CD4-positive, alpha-beta T cell (primary cell): ENCODE measurements around the gene C20orf144. TPM values are rescaled to one million over a fixed set of nuclear protein-coding genes. Genes with fewer than 3 reads are reported as not detected.

Source experiments
- ATAC-seq: fragments of 200-7000 bp; cut with Tn5 transposase; one replicate; pipeline ENCODE4 v1.10.0; 2022; ENCODE audit warnings: mild to moderate bottlenecking; ENCODE audit not compliant: poor library complexity
- CTCF ChIA-PET: fragments of 350-600 bp; sonication (Branson Sonifier 250); formaldehyde crosslinking; loops from one replicate; lab custom pipeline; 2021; ENCODE audit warnings: antibody characterized with exemption, inconsistent platforms; lab: Charles Lee
- POLR2A ChIA-PET: fragments of 350-600 bp; sonication (Branson Sonifier 250); formaldehyde crosslinking; loops from one replicate; lab custom pipeline; 2021; ENCODE audit warnings: antibody characterized with exemption, inconsistent platforms; lab: Charles Lee
- DNase-seq, 14 experiments: peaks; one replicate each; pipeline ENCODE4 v3.0.0-alpha.2; 2013 to 2020; ENCODE audit warnings: mixed read lengths in 2 of 14
- H3K27ac ChIP-seq, 2 donors: one replicate each; pipeline versions ENCODE4 v1.5.1 to v1.7.0; 2013; ENCODE audit warnings: low read length in 2 of 2, low read depth in 1 of 2, mild to moderate bottlenecking in 1 of 2
- H3K27me3 ChIP-seq, 2 experiments: 1 replicate in 1 of 2; 2 replicates in 1 of 2; pipeline versions ENCODE4 v1.6.1 to v1.7.0; 2013; ENCODE audit warnings: low read length in 2 of 2, control low read depth in 1 of 2, mild to moderate bottlenecking in 1 of 2, moderate library complexity in 1 of 2; ENCODE audit not compliant: insufficient read depth in 2 of 2, control insufficient read depth in 1 of 2
- H3K36me3 ChIP-seq: one replicate; pipeline ENCODE4 v1.6.1; 2013; ENCODE audit warnings: low read length, control low read depth; ENCODE audit not compliant: insufficient read depth
- H3K4me1 ChIP-seq: one replicate; pipeline ENCODE4 v1.6.1; 2013; ENCODE audit warnings: low read length, control low read depth; ENCODE audit not compliant: insufficient read depth
- H3K4me3 ChIP-seq: one replicate; pipeline ENCODE4 v1.5.1; 2013; ENCODE audit warnings: mild to moderate bottlenecking, low read length, moderate library complexity
- H3K9me3 ChIP-seq, 2 experiments: 1 replicate in 1 of 2; 2 replicates in 1 of 2; pipeline versions ENCODE4 v1.6.1 to v1.7.0; 2013; ENCODE audit warnings: low read length in 2 of 2, mild to moderate bottlenecking in 2 of 2, control low read depth in 1 of 2, moderate library complexity in 1 of 2; ENCODE audit not compliant: control insufficient read depth in 1 of 2, insufficient read depth in 1 of 2
- H3K27ac Mint-ChIP-seq: one replicate; pipeline ENCODE4 v1.8.0; 2020; ENCODE audit warnings: mixed read lengths
- H3K27me3 Mint-ChIP-seq: one replicate; pipeline ENCODE4 v1.8.0; 2021; ENCODE audit warnings: mixed read lengths
- H3K36me3 Mint-ChIP-seq: one replicate; pipeline ENCODE4 v1.8.0; 2021; ENCODE audit warnings: low read depth, mixed read lengths
- H3K4me1 Mint-ChIP-seq: one replicate; pipeline ENCODE4 v1.8.0; 2021; ENCODE audit warnings: low read depth, mixed read lengths
- H3K4me3 Mint-ChIP-seq: one replicate; pipeline ENCODE4 v1.8.0; 2020; ENCODE audit warnings: mild to moderate bottlenecking, mixed read lengths
- H3K9me3 Mint-ChIP-seq: one replicate; pipeline ENCODE4 v1.8.0; 2020; ENCODE audit warnings: mixed read lengths
- CTCF ChIP-seq: fragments of 200-600 bp; IDR thresholded peaks from one replicate; pipeline ENCODE4 v1.8.0; 2022; ENCODE audit warnings: antibody characterized with exemption, mild to moderate bottlenecking
- intact Hi-C, 2 experiments: fragments of 100-400 bp; cut with DNase I in 1 of 2; cut with micrococcal nuclease in 1 of 2; formaldehyde crosslinking; loops; one replicate each; pipeline versions ENCODE4 v1.15.1 to v1.9.0; 2023 to 2025; cut with DNase I, micrococcal nuclease
- total RNA-seq, 174 experiments: library from RNA in 2 of 174; stranded (reverse) in 2 of 174; gene quantifications; one replicate each; pipeline ENCODE4 v1.2.3 and lab custom pipeline; 2021 to 2026

C20orf144 gene
- total RNA-seq, 2 experiments from 2014 or later, result 0.17 to 0.19 TPM

DNA sequence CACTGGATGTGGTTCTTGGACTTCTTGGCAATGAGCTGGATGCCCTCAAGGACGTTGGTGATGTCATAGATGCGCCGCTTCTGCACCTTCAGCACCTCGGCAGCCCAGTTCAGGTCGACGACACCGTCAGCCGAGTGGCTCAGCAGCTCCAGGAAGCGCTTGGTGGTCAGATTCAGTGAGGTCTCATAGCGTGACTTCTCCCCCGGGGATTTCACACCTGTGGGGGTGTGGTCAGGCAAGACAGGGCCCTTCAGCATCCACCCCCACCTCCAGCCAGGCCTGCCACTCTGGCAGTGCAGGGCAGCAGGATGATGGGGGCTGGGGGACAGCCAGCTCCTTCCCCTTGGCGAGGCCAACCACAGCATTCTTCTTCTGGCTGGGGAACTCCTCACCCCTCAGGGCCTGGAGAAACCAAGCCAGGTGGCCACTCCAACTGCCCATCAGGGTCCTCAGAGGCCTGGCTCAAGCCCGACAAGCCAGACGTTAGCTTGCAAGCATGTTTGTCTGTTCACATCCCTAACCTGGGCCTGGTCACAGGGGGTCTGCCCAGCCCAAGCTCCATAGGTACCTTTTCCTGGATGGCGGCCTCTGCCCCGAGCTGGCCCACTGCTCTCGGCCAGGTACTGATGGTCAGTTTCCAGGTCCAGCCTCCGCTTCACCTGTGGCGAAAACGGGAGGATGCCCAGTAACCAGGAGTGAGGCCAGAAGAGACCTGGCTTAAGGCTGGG, 17.8 kb downstream of the C20orf144 start:
- ChIA-PET POLR2A (interaction anchor here (0.6 to 4.1 kb wide), 9 partner anchors 8 to 658 kb away, joined by 3 to 45 read pairs (median 8); partner anchors contain the start of genes ACTL10, CBFA2T2, PXMP4 and SNTA1), CTCF (interaction anchor here (1.1 to 2.1 kb wide), 2 partner anchors 12 to 14 kb away, joined by 3 to 14 read pairs; no protein-coding TSS in a partner anchor)
- no peak overlapping the region for H3K4me3 ChIP-seq
- H3K27me3 Mint-ChIP-seq, result no peaks in the 10 kb centered on the region
- ATAC-seq (peak; percentile 53), DNase-seq (peak in 6 of 14 experiments; percentile 30 to 85 (median 68))
- H3K36me3 Mint-ChIP-seq, result no peaks in the 10 kb centered on the region
- H3K4me3 Mint-ChIP-seq, result peak overlapping the region; percentile 51
- no peaks in the 10 kb centered on the region for H3K36me3 ChIP-seq
- intact Hi-C loops, result loop anchor here in 1 of 2 experiments (10.0 kb wide), 1 partner anchor 315 kb away; the partner anchor contains the start of gene RALY
- peak overlapping the region; percentile 66 for H3K27ac Mint-ChIP-seq
- no peak for TF ChIP-seq CTCF
- no peaks in the 10 kb centered on the region for H3K9me3 ChIP-seq
- peaks cover 49% of the 10 kb centered on the region for H3K4me1 Mint-ChIP-seq
- H3K27ac ChIP-seq, result peak overlapping the region in 1 of 2 donors; percentile 45
- no peaks in the 10 kb centered on the region for H3K27me3 ChIP-seq
- peaks cover 63% of the 10 kb centered on the region for H3K4me1 ChIP-seq
- no peaks in the 10 kb centered on the region for H3K9me3 Mint-ChIP-seq

DNA sequence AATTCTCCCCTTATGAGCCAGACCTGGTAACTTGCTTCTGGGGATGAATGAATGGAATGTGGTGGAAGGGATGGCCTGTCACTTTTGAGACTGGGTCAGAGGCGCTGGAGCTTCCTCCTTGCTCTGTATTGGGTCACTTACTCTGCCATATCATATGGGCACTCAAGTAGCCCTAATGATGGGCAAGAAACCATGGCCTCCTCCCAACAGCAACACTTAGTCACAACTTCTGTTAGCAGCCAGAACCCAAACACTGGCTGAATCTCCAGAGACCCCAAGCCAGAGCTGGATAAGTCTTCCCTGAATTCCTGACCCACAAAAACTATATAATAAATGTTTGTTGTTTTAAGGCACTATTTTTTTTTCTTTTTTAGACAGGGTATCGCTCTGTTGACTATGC, 18.6 kb downstream of the C20orf144 start:
- Mint-ChIP-seq H3K36me3 (no peaks in the 10 kb centered on the region), H3K27me3 (no peaks in the 10 kb centered on the region), H3K4me1 (peaks cover 50% of the 10 kb centered on the region), H3K27ac (no peak overlapping the region), H3K9me3 (no peaks in the 10 kb centered on the region), H3K4me3 (no peak overlapping the region)
- Histone ChIP-seq H3K27ac (no peak overlapping the region), H3K27me3 (no peaks in the 10 kb centered on the region), H3K4me1 (peaks cover 65% of the 10 kb centered on the region), H3K36me3 (no peaks in the 10 kb centered on the region), H3K9me3 (no peaks in the 10 kb centered on the region), H3K4me3 (no peak overlapping the region)
- CTCF ChIA-PET, result interaction anchor here (2.0 to 2.1 kb wide), 2 partner anchors 13 kb away, joined by 12 to 14 read pairs; no protein-coding TSS in a partner anchor
- intact Hi-C loops, result loop anchor here in 1 of 2 experiments (10.0 kb wide), 1 partner anchor 314 kb away; the partner anchor contains the start of gene RALY
- TF ChIP-seq CTCF, result no peak
- ATAC-seq, result no peak
- DNase-seq, result no peak
- POLR2A ChIA-PET, result interaction anchor here (1.9 to 4.1 kb wide), 4 partner anchors 13 to 237 kb away, joined by 8 to 45 read pairs (median 19); partner anchors contain the start of genes ACTL10, PXMP4 and SNTA1

- Histone ChIP-seq H3K9me3 (no peaks in the 10 kb centered on the region), H3K27me3 (no peaks in the 10 kb centered on the region), H3K36me3 (no peaks in the 10 kb centered on the region), H3K4me3 (no peak overlapping the region), H3K27ac (no peak overlapping the region), H3K4me1 (peaks cover 60% of the 10 kb centered on the region)
- no peaks in the 10 kb centered on the region for H3K36me3 Mint-ChIP-seq
- no peaks in the 10 kb centered on the region for H3K9me3 Mint-ChIP-seq
- DNase-seq (no peak), ATAC-seq (no peak)
- H3K4me1 Mint-ChIP-seq, result peaks cover 51% of the 10 kb centered on the region
- peak overlapping the region; percentile 22 for H3K27ac Mint-ChIP-seq
- intact Hi-C loops, result loop anchor here in 1 of 2 experiments (10.0 kb wide), 1 partner anchor 314 kb away; the partner anchor contains the start of gene RALY
- H3K4me3 Mint-ChIP-seq, result no peak overlapping the region
- TF ChIP-seq CTCF, result no peak
- ChIA-PET CTCF (interaction anchor here (2.0 kb wide), 1 partner anchor 13 kb away, joined by 12 read pairs; no protein-coding TSS in a partner anchor), POLR2A (interaction anchor here (0.6 to 4.1 kb wide), 3 partner anchors 14 to 307 kb away, joined by 3 to 45 read pairs (median 26); partner anchors contain the start of gene ACTL10)
- H3K27me3 Mint-ChIP-seq, result no peaks in the 10 kb centered on the region
Measured at GRCh38 chr20:33681288-33681687, 19.2 kb downstream of the C20orf144 start.
